Measurements from ENCODE around the gene CERT1. TPM values are rescaled to one million over a fixed set of nuclear protein-coding genes. Genes with fewer than 3 reads are reported as not detected.

The CERT1 gene
- total RNA-seq, 1 experiment from 2014 or later = 30.0 TPM

- CTCF ChIA-PET = no interaction called here
- POLR2A ChIA-PET (ENCODE audit: low non-redundant PET) = no interaction called here
- H3K36me3 ChIP-seq (ENCODE audit: insufficient read depth, low read length, poor library complexity, severe bottlenecking) = peaks cover 6% of the 10 kb centered on the region
Measured at GRCh38 chr5:75381456-75381855, 130.0 kb downstream of the CERT1 start.

GRCh38 chr5:75380099-75380498 lies 131.3 kb downstream of the CERT1 start:
- POLR2A ChIA-PET (ENCODE audit: low non-redundant PET) = no interaction called here
- H3K9me3 ChIP-seq (ENCODE audit: low read depth, low read length, poor library complexity, severe bottlenecking) = no peaks in the 10 kb centered on the region
- H3K4me3 ChIP-seq (ENCODE audit: low read depth, low read length, poor library complexity, severe bottlenecking) = no peak overlapping the region
- TF ChIP-seq EZH2 (IDR thresholded peaks at IDR 0.05; ENCODE audit: borderline replicate concordance, low read depth, low read length, poor library complexity, severe bottlenecking) = no peak
- TF ChIP-seq CTCF (conservative IDR thresholded peaks at IDR 0.05; ENCODE audit: low read depth, low read length) = no peak
- intact Hi-C loops (cut with micrococcal nuclease; ENCODE audit: unreplicated experiment) = no loop called here
- CTCF ChIA-PET = interaction anchor here (0.6 kb wide), 1 partner anchor 12 kb away, joined by 3 read pairs; no protein-coding TSS in a partner anchor
- no TSS peak for BruUV-seq (replicated peaks)
- H3K4me1 ChIP-seq (ENCODE audit: insufficient read depth, low read length, poor library complexity, severe bottlenecking) = no peaks in the 10 kb centered on the region
- no peaks in the 10 kb centered on the region for H3K27me3 ChIP-seq (replicated peaks; ENCODE audit: insufficient read depth, low read depth, low read length, poor library complexity)
- no peak overlapping the region for H3K27ac ChIP-seq (ENCODE audit: low read depth, low read length, poor library complexity, severe bottlenecking)
- DNase-seq (ENCODE audit: low spot score) = no peak
- H3K36me3 ChIP-seq (ENCODE audit: insufficient read depth, low read length, poor library complexity, severe bottlenecking) = peaks cover 6% of the 10 kb centered on the region

More at GRCh38 chr5:75381456-75381855, 130.0 kb downstream of the CERT1 start:
- Histone ChIP-seq H3K4me3 (ENCODE audit: low read depth, low read length, poor library complexity, severe bottlenecking) (no peak overlapping the region), H3K27ac (ENCODE audit: low read depth, low read length, poor library complexity, severe bottlenecking) (no peak overlapping the region), H3K27me3 (replicated peaks; ENCODE audit: insufficient read depth, low read depth, low read length, poor library complexity) (no peaks in the 10 kb centered on the region), H3K4me1 (ENCODE audit: insufficient read depth, low read length, poor library complexity, severe bottlenecking) (no peaks in the 10 kb centered on the region), H3K9me3 (ENCODE audit: low read depth, low read length, poor library complexity, severe bottlenecking) (no peaks in the 10 kb centered on the region)
- TF ChIP-seq CTCF (conservative IDR thresholded peaks at IDR 0.05; ENCODE audit: low read depth, low read length) (no peak), EZH2 (IDR thresholded peaks at IDR 0.05; ENCODE audit: borderline replicate concordance, low read depth, low read length, poor library complexity, severe bottlenecking) (no peak)
- DNase-seq (ENCODE audit: low spot score) = no peak
- BruUV-seq (replicated peaks) = no TSS peak
- intact Hi-C loops (cut with micrococcal nuclease; ENCODE audit: unreplicated experiment) = no loop called here

- POLR2A ChIA-PET (ENCODE audit: low non-redundant PET) = no interaction called here
- Histone ChIP-seq H3K4me3 (ENCODE audit: low read depth, low read length, poor library complexity, severe bottlenecking) (no peak overlapping the region), H3K9me3 (ENCODE audit: low read depth, low read length, poor library complexity, severe bottlenecking) (no peaks in the 10 kb centered on the region), H3K4me1 (ENCODE audit: insufficient read depth, low read length, poor library complexity, severe bottlenecking) (no peaks in the 10 kb centered on the region), H3K36me3 (ENCODE audit: insufficient read depth, low read length, poor library complexity, severe bottlenecking) (no peaks in the 10 kb centered on the region), H3K27me3 (replicated peaks; ENCODE audit: insufficient read depth, low read depth, low read length, poor library complexity) (no peaks in the 10 kb centered on the region), H3K27ac (ENCODE audit: low read depth, low read length, poor library complexity, severe bottlenecking) (no peak overlapping the region)
- intact Hi-C loops (cut with micrococcal nuclease; ENCODE audit: unreplicated experiment) = no loop called here
- BruUV-seq (replicated peaks) = no TSS peak
- CTCF ChIA-PET = no interaction called here
- DNase-seq (ENCODE audit: low spot score) = no peak
- TF ChIP-seq CTCF (conservative IDR thresholded peaks at IDR 0.05; ENCODE audit: low read depth, low read length) (no peak), EZH2 (IDR thresholded peaks at IDR 0.05; ENCODE audit: borderline replicate concordance, low read depth, low read length, poor library complexity, severe bottlenecking) (no peak)
Measured at GRCh38 chr5:75375414-75375813, 136.0 kb downstream of the CERT1 start.
